ENCODE results near the gene GHDC.

GRCh38 chr17:42184713-42185620 is 9.3 kb downstream of the GHDC start, which contains the start of gene HCRT:
- TF ChIP-seq EZH2 (IDR thresholded peaks at IDR 0.05; ENCODE audit: insufficient read depth, poor library complexity, severe bottlenecking): no peak
- no peak for TF ChIP-seq EZH2phosphoT487 (IDR thresholded peaks at IDR 0.05; ENCODE audit: insufficient read depth, low read depth)
